ENCODE results near the gene DARS1.
A peak's percentile ranks its signal among the peaks of the same experiment; 100 is the strongest.

Gene DARS1

GRCh38 chr2:136017786-136018185, 32.4 kb upstream of the DARS1 start:
- H3K9ac ChIP-seq (ENCODE audit: low read length in 5 of 5), result no peak overlapping the region
- H3K9me3 ChIP-seq (ENCODE audit: control insufficient read depth in 5 of 5, low read length in 5 of 5), result no peaks in the 10 kb centered on the region
- no peaks in the 10 kb centered on the region for H3K36me3 ChIP-seq (ENCODE audit: control insufficient read depth in 5 of 5, insufficient read depth in 5 of 5, low read length in 5 of 5)
- no peak overlapping the region for H3K4me3 ChIP-seq (ENCODE audit: low read depth in 1 of 5, low read length in 5 of 5)
- peaks cover under 1 to 30% (median 7%) of the 10 kb centered on the region in 5 donors for H3K4me1 ChIP-seq (ENCODE audit: control insufficient read depth in 5 of 5, insufficient read depth in 5 of 5, low read length in 5 of 5)
- H3K27ac ChIP-seq (ENCODE audit: low read depth, low read length), result no peak overlapping the region
- no peaks in the 10 kb centered on the region for H3K27me3 ChIP-seq (ENCODE audit: control insufficient read depth in 5 of 5, insufficient read depth in 4 of 5, low read length in 5 of 5)

- Histone ChIP-seq H3K4me3 (ENCODE audit: low read depth in 1 of 5, low read length in 5 of 5) (no peak overlapping the region), H3K9ac (ENCODE audit: low read length in 5 of 5) (no peak overlapping the region), H3K9me3 (ENCODE audit: control insufficient read depth in 5 of 5, low read length in 5 of 5) (no peaks in the 10 kb centered on the region), H3K27ac (ENCODE audit: low read depth, low read length) (no peak overlapping the region), H3K4me1 (ENCODE audit: control insufficient read depth in 5 of 5, insufficient read depth in 5 of 5, low read length in 5 of 5) (peaks cover 2 to 38% (median 14%) of the 10 kb centered on the region in 5 donors), H3K36me3 (ENCODE audit: control insufficient read depth in 5 of 5, insufficient read depth in 5 of 5, low read length in 5 of 5) (no peaks in the 10 kb centered on the region), H3K27me3 (ENCODE audit: control insufficient read depth in 5 of 5, insufficient read depth in 4 of 5, low read length in 5 of 5) (no peaks in the 10 kb centered on the region)
Observed at GRCh38 chr2:136016836-136017235, 31.4 kb upstream of the DARS1 start.

DNA sequence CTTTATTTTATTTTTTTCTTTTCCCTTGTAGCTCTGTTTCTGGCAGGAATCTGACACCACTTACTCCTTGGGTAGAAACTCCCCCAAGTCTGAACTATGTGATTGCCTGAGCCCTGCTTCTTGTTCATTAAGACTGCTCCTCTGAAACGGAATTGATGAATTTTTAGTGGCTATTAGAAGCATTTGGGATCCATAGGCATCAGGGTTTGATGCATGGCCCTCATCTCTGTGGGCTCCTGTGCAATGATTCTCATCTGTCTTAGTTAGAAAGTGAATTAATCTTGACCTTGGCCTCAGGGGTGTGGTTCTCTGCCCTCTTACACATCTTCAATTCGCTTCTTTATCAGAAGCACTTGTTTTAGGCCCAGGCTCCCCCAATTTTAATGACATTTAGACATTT, 31.0 kb upstream of the DARS1 start:
- Histone ChIP-seq H3K9me3 (ENCODE audit: control insufficient read depth in 5 of 5, low read length in 5 of 5) (no peaks in the 10 kb centered on the region), H3K4me3 (ENCODE audit: low read depth in 1 of 5, low read length in 5 of 5) (no peak overlapping the region), H3K27me3 (ENCODE audit: control insufficient read depth in 5 of 5, insufficient read depth in 4 of 5, low read length in 5 of 5) (no peaks in the 10 kb centered on the region), H3K36me3 (ENCODE audit: control insufficient read depth in 5 of 5, insufficient read depth in 5 of 5, low read length in 5 of 5) (no peaks in the 10 kb centered on the region), H3K9ac (ENCODE audit: low read length in 5 of 5) (no peak overlapping the region), H3K27ac (ENCODE audit: low read depth, low read length) (no peak overlapping the region), H3K4me1 (ENCODE audit: control insufficient read depth in 5 of 5, insufficient read depth in 5 of 5, low read length in 5 of 5) (peaks cover 2 to 38% (median 14%) of the 10 kb centered on the region in 5 donors)

- H3K36me3 ChIP-seq (ENCODE audit: control insufficient read depth in 5 of 5, insufficient read depth in 5 of 5, low read length in 5 of 5), result no peaks in the 10 kb centered on the region
- H3K9me3 ChIP-seq (ENCODE audit: control insufficient read depth in 5 of 5, low read length in 5 of 5), result no peaks in the 10 kb centered on the region
- H3K4me1 ChIP-seq (ENCODE audit: control insufficient read depth in 5 of 5, insufficient read depth in 5 of 5, low read length in 5 of 5), result peaks cover 3 to 38% (median 14%) of the 10 kb centered on the region in 5 donors
- H3K27me3 ChIP-seq (ENCODE audit: control insufficient read depth in 5 of 5, insufficient read depth in 4 of 5, low read length in 5 of 5), result peaks cover 0 to 3% (median 0%) of the 10 kb centered on the region in 5 donors
- no peak overlapping the region for H3K4me3 ChIP-seq (ENCODE audit: low read depth in 1 of 5, low read length in 5 of 5)
- H3K27ac ChIP-seq (ENCODE audit: low read depth, low read length), result no peak overlapping the region
- H3K9ac ChIP-seq (ENCODE audit: low read length in 5 of 5), result no peak overlapping the region
Observed at GRCh38 chr2:136015699-136016098, 30.3 kb upstream of the DARS1 start.

- peak overlapping the region; percentile 11 for H3K27ac ChIP-seq (ENCODE audit: low read depth, low read length)
- no peaks in the 10 kb centered on the region for H3K36me3 ChIP-seq (ENCODE audit: control insufficient read depth in 5 of 5, insufficient read depth in 5 of 5, low read length in 5 of 5)
- no peaks in the 10 kb centered on the region for H3K9me3 ChIP-seq (ENCODE audit: control insufficient read depth in 5 of 5, low read length in 5 of 5)
- no peak overlapping the region for H3K9ac ChIP-seq (ENCODE audit: low read length in 5 of 5)
- H3K4me3 ChIP-seq (ENCODE audit: low read depth in 1 of 5, low read length in 5 of 5), result no peak overlapping the region
- peaks cover 3 to 31% (median 11%) of the 10 kb centered on the region in 5 donors for H3K4me1 ChIP-seq (ENCODE audit: control insufficient read depth in 5 of 5, insufficient read depth in 5 of 5, low read length in 5 of 5)
- peaks cover 0 to 3% (median 0%) of the 10 kb centered on the region in 5 donors for H3K27me3 ChIP-seq (ENCODE audit: control insufficient read depth in 5 of 5, insufficient read depth in 4 of 5, low read length in 5 of 5)
Observed at GRCh38 chr2:136014411-136014810, 29.0 kb upstream of the DARS1 start.

- peak overlapping the region; percentile 11 for H3K27ac ChIP-seq (ENCODE audit: low read depth, low read length)
- H3K36me3 ChIP-seq (ENCODE audit: control insufficient read depth in 5 of 5, insufficient read depth in 5 of 5, low read length in 5 of 5), result no peaks in the 10 kb centered on the region
- peaks cover 3 to 28% (median 11%) of the 10 kb centered on the region in 5 donors for H3K4me1 ChIP-seq (ENCODE audit: control insufficient read depth in 5 of 5, insufficient read depth in 5 of 5, low read length in 5 of 5)
- no peak overlapping the region for H3K4me3 ChIP-seq (ENCODE audit: low read depth in 1 of 5, low read length in 5 of 5)
- peaks cover 0 to 3% (median 0%) of the 10 kb centered on the region in 5 donors for H3K27me3 ChIP-seq (ENCODE audit: control insufficient read depth in 5 of 5, insufficient read depth in 4 of 5, low read length in 5 of 5)
- no peak overlapping the region for H3K9ac ChIP-seq (ENCODE audit: low read length in 5 of 5)
- H3K9me3 ChIP-seq (ENCODE audit: control insufficient read depth in 5 of 5, low read length in 5 of 5), result no peaks in the 10 kb centered on the region
Observed at GRCh38 chr2:136013955-136014354, 28.5 kb upstream of the DARS1 start.

GRCh38 chr2:136013136-136013685, 27.8 kb upstream of the DARS1 start:
- H3K9me3 ChIP-seq (ENCODE audit: control insufficient read depth in 5 of 5, low read length in 5 of 5), result no peaks in the 10 kb centered on the region
- H3K4me3 ChIP-seq (ENCODE audit: low read depth in 1 of 5, low read length in 5 of 5), result peak overlapping the region in 1 of 5 donors; percentile 4
- no peak overlapping the region for H3K9ac ChIP-seq (ENCODE audit: low read length in 5 of 5)
- no peaks in the 10 kb centered on the region for H3K36me3 ChIP-seq (ENCODE audit: control insufficient read depth in 5 of 5, insufficient read depth in 5 of 5, low read length in 5 of 5)
- H3K27me3 ChIP-seq (ENCODE audit: control insufficient read depth in 5 of 5, insufficient read depth in 4 of 5, low read length in 5 of 5), result peaks cover 0 to 3% (median 0%) of the 10 kb centered on the region in 5 donors
- no peak overlapping the region for H3K27ac ChIP-seq (ENCODE audit: low read depth, low read length)
- peaks cover 3 to 28% (median 11%) of the 10 kb centered on the region in 5 donors for H3K4me1 ChIP-seq (ENCODE audit: control insufficient read depth in 5 of 5, insufficient read depth in 5 of 5, low read length in 5 of 5)

DNA sequence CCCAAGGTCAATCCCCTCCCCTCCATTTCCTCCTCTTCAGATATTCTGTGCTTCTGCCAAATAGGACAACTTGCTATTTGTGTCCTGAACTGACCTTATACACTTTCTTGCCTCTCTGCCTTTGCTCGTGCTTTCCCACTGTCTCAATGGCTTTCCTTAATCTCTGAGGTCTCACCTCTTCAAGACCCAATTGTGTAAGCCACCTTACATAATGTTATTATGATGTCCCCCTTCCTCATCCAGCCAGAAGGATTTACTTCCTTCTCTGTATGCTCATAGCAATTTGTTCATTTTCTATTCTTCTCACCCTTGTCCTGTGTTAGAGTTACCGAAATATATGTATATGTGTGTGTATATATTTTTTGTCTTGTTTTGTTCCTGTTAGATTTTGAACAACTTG, 26.9 kb upstream of the DARS1 start:
- H3K9me3 ChIP-seq (ENCODE audit: control insufficient read depth in 5 of 5, low read length in 5 of 5), result no peaks in the 10 kb centered on the region
- H3K27ac ChIP-seq (ENCODE audit: low read depth, low read length), result no peak overlapping the region
- peaks cover 3 to 28% (median 11%) of the 10 kb centered on the region in 5 donors for H3K4me1 ChIP-seq (ENCODE audit: control insufficient read depth in 5 of 5, insufficient read depth in 5 of 5, low read length in 5 of 5)
- no peak overlapping the region for H3K4me3 ChIP-seq (ENCODE audit: low read depth in 1 of 5, low read length in 5 of 5)
- H3K27me3 ChIP-seq (ENCODE audit: control insufficient read depth in 5 of 5, insufficient read depth in 4 of 5, low read length in 5 of 5), result peaks cover 0 to 3% (median 0%) of the 10 kb centered on the region in 5 donors
- no peaks in the 10 kb centered on the region for H3K36me3 ChIP-seq (ENCODE audit: control insufficient read depth in 5 of 5, insufficient read depth in 5 of 5, low read length in 5 of 5)
- no peak overlapping the region for H3K9ac ChIP-seq (ENCODE audit: low read length in 5 of 5)

- Histone ChIP-seq H3K9me3 (ENCODE audit: control insufficient read depth in 5 of 5, low read length in 5 of 5) (no peaks in the 10 kb centered on the region), H3K27me3 (ENCODE audit: control insufficient read depth in 5 of 5, insufficient read depth in 4 of 5, low read length in 5 of 5) (peaks cover 0 to 3% (median 0%) of the 10 kb centered on the region in 5 donors), H3K4me1 (ENCODE audit: control insufficient read depth in 5 of 5, insufficient read depth in 5 of 5, low read length in 5 of 5) (peaks cover 3 to 40% (median 11%) of the 10 kb centered on the region in 5 donors), H3K27ac (ENCODE audit: low read depth, low read length) (no peak overlapping the region), H3K36me3 (ENCODE audit: control insufficient read depth in 5 of 5, insufficient read depth in 5 of 5, low read length in 5 of 5) (no peaks in the 10 kb centered on the region), H3K9ac (ENCODE audit: low read length in 5 of 5) (no peak overlapping the region), H3K4me3 (ENCODE audit: low read depth in 1 of 5, low read length in 5 of 5) (no peak overlapping the region)
Observed at GRCh38 chr2:136010126-136010525, 24.7 kb upstream of the DARS1 start.

DNA sequence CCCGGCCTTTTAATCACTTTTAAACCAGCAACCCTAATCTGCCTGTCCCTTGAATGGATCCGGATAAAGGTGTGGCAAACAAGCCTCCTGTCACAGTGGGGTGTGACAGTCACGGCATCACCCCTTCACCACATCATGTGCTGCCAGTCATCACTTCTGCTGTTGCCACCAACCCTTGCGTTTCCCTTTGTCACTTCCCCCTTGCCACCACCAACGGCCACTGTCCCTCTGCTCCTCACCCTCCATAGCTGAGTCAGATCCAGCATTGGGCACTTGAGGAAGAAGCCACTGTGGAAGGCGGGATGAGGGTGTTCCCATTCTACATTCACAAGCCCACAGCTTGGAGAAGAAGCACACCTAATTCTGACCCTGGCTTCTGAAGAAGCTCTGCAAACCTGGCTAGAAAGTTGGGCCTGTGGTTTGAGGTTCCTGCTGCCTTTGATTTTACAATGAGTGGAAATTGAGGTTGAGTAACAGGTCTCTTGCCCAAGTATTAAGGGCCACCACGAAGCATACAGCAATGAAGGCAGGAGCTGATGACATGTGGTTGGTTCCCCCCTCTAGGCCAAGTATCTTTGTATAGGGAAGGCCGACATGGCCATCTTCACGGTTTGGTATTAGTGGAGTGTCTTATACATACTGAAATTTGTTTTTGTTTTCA, 22.9 kb upstream of the DARS1 start:
- Histone ChIP-seq H3K36me3 (ENCODE audit: control insufficient read depth in 5 of 5, insufficient read depth in 5 of 5, low read length in 5 of 5) (no peaks in the 10 kb centered on the region), H3K4me1 (ENCODE audit: control insufficient read depth in 5 of 5, insufficient read depth in 5 of 5, low read length in 5 of 5) (peaks cover 0 to 27% (median 8%) of the 10 kb centered on the region in 5 donors), H3K9ac (ENCODE audit: low read length in 5 of 5) (peak overlapping the region in 1 of 5 donors; percentile 4), H3K27me3 (ENCODE audit: control insufficient read depth in 5 of 5, insufficient read depth in 4 of 5, low read length in 5 of 5) (peaks cover 0 to 3% (median 0%) of the 10 kb centered on the region in 5 donors), H3K27ac (ENCODE audit: low read depth, low read length) (no peak overlapping the region), H3K9me3 (ENCODE audit: control insufficient read depth in 5 of 5, low read length in 5 of 5) (no peaks in the 10 kb centered on the region), H3K4me3 (ENCODE audit: low read depth in 1 of 5, low read length in 5 of 5) (no peak overlapping the region)

Measured in subcutaneous abdominal adipose tissue (tissue), 5 donors.